Fibroblast of skin of back (primary cell): Measurements from ENCODE around the gene NUMB.
A peak's percentile ranks its signal among the peaks of the same experiment; 100 is the strongest.
"Not testable (repeated sequence)": the region's sequence is repeated elsewhere in the genome, so short reads cannot be mapped to it uniquely, and the experiment has no call there.

Experiments
- DNase-seq: peaks from one replicate; pipeline ENCODE4 v3.0.0-alpha.2; 2013

Gene NUMB

DNA sequence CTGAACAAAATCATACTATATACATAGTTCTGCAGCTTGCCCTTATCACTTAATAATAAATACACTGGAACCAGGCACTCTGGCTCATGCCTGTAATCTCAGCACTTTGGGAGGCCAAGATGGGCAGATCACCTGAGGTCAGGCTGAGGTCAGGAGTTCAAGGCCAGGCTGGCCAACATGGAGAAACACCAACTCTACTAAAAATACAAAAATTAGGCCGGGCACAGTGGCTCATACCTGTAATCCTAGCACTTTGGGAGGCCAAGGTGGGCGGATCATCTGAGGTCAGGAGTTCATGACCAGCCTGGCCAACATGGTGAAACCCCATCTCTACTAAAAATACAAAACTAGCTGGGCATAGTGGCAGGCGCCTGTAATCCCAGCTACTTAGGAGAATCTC is 109.3 kb downstream of the NUMB start:
- not testable (repeated sequence) for DNase-seq

DNA sequence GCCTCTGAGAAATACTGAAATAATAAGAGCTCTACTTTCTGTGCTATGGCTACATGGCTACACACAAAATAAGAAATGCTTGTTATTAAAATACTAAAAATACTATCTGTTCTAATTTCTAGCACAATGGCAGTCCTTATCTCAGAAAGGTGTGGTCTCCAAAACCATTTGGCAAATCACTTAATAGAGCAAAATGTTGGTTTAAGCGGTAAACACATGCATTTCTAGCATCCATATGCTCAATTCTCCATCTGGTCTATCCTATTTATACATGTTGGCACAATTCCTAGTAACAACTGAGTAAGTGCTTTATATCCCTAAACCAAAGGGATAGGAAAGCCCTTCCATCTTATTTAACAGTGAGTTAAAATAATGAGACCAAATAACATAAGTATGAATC is 114.0 kb downstream of the NUMB start:
- no peak for DNase-seq

DNA sequence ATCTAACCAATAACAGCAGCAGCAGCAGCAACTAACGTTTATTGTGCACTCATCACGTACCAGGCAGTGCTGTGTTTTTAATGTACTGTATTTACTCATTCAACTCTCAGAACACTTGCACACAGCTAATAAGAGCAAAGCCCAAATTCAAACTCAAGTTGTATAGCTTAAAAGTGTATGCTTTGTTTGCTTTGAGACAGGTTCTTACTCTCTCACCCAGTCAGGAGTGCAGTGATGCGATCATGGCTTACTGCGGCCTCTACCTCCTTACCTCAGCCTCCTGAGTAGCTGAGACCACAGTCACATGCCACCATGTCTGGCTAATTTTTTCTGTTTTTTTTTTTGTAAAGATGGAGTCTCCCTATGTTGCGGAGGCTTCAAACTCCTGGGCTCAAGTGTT is 115.7 kb downstream of the NUMB start:
- DNase-seq: no peak

DNA sequence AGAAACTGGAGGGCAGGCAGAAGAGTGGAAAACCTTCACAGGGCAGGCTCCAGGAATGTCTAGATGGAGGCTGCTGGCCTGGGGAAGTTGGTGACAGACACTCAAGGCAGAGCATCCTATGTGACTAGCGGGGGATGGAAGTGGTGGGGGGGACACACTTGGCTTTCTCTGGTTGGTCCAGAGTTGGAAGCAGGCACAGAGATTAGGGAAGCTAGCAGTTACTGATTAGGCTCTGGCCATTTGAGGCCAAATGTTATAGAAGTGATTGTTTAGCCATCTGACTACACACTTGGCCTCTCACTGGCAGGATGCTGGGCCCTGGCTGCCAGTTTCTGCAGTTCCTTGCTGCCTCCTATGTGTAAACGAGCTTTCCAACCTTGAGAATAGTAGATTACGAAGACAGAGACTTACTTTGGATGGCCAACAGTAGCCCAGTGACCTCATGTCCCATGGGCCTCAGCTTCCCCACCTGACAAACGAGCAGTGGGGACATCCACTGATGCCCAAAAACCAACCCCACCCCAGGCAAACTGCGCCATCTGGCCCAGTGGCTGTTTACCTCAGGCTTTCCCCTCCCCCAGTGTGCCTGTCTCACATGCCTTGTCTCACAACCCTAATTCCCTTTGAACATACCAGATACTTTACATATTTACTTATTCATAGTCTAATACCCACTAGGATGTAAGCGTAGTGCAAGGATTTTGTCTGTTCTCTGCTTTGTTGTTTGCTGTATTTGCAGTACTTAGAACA is 118.3 kb downstream of the NUMB start:
- no peak for DNase-seq

DNA sequence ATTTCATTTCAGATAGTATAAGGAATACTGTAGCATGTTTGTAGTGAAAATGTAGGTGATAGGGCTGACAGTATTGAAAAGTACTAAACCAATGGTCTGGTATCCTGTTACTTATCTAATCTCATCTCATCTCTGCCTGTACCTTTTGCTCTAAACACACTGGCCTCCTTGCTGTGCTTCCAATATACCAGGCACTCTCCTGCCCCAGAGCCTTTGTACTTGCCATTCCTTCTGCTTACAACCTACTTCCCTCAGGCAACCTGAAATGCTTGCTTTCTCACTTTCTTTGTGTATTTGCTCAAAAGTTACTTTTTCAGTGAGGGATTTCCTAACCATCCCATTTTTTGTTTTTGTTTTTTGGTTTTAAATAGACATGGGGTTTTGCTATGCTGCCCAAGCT is 119.1 kb downstream of the NUMB start:
- DNase-seq: no peak

DNA sequence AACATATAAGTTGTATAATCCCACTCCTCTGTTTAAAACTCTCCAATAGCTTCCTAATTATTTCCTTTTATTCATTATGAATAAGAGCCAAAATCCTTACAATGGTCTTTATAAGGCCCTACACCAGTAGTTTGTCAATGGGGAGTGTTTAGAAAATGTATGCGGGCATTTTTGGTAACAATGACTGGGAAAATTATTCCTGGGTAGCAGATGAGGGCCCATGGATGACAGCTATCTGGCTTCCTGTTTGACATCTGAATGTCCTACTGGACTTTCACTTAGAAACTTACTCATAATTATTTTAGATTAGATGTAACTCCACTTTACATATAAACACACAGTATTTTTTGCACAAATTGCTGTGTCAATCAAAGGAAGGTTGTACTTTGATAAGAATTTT is 119.8 kb downstream of the NUMB start:
- no peak for DNase-seq

DNA sequence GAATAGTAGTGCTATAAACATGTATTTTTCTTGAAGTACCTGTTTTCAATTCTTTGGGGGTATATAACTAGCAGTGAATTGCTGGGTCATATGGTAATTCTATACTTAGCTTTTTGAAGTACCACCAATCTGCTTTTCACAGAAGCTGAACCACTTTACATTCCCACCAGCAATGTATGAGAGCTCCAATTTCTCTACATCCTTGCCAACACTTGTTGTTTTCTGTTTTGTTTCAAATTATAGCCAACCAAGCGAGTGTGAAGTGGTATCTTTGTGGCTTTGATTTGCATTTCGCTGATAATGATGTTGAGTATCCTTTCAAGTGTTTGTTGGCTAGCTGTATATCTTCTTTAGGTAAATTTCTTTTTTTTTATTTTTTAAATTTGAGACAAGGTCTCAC is 125.3 kb downstream of the NUMB start:
- no peak for DNase-seq

DNA sequence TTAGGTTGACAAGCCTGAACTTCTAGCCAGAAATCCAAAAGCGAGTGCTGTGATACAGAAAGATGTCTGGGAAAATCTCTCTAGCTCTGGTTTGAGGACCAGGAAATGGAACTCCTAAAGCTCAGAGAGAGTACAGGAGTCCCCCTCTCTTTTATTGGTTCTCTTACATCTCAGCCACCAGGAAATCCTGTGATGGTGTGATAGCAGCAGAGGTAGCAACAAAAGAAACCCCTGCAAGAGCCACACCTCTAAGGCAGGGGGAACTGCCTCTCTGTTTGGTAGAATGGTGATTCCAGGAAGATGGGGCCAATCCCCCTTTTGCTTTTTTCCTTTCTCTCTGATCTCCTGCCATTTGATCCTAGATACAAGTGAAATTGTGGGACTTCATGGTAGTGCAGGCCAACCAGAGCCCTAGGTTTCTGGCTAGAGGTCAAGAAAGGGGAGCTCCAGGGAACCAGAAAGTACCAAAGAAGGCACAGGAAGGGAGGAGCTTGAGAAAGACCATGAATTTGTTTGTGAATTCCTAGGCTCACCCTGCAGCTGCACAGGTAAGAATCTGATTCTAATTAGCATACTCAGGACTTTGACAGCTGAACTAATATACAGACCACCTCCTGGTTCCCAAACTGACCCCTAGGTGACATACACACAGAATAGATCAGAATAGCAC is 132.6 kb downstream of the NUMB start:
- DNase-seq: no peak

DNA sequence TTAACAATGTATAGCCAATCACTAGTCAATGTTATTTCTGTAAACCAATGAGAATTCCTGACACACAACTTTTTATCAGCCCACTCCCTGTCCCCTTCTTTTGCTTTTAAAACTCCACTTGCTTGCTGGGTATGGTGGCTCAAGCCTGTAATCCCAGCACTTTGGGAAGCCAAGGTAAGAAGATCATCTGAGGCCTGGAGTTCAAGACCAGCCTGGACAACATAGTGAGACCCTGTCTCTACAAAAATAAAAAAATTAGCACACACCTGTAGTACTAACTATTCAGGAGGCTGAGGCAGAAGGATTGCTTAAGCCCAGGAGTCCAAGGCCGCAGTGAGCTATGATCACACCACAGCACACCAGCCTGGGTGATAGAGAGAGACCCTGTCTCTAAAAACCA is 133.3 kb downstream of the NUMB start:
- no peak for DNase-seq

DNA sequence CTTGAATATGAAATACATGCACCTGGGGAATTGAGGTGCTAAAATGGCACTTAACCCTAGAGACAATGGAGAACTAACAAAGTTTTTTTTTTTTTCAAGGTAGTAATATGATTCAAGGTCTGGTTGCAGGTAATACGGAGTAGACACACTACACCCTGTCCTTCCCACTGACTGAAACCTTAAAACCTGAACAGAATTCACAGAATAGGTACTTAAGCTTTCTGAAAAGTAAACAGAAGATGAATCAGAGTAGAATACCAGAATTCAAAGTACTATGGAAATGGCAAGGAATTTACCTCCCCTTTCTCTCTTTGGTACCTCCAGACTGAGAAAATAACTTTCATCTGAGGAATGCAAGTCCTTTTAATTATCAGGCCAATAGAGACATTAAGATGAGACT is 133.8 kb downstream of the NUMB start:
- DNase-seq: no peak

DNA sequence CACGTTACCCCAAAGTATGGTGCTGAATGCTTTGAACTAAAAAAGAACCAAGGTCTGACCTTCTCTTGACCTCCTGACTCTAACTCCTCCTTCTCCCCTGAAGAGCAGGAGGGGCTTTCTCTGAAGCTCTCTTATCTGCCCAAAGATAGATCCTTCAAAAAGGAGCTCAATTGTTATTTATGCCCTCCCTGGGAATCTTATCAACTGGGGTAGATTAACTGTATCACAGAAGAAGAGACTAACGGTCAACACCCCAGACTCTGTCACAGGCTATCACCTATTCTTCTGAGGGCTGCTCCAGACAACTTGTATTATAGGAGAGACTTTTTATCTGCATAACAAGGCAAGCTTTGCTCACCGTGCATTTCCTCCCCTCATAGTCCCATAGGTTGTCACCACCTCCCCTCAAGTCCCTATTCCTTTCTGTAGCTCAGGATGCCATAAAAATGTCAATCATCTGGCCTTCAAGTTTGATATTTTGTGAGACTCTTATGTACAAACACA is 134.4 kb downstream of the NUMB start:
- DNase-seq: no peak

DNA sequence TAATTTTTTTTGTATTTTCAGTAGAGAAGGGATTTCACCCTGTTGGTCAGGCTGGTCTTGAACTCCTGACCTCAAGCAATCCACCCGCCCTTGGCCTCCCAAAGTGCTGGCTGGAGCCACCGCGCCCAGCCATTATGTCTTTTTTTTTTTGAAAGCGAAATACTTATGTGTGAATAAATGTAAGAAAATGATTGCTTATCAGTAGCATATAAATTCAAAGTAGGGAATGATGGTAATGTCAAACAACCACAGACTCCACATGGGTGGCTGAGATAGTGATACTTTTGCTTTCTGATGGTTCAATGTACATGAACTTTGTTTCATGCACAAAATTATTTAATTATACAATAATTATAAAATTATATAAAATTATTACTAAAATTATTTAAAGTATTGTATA is 145.2 kb downstream of the NUMB start:
- DNase-seq: no peak

DNA sequence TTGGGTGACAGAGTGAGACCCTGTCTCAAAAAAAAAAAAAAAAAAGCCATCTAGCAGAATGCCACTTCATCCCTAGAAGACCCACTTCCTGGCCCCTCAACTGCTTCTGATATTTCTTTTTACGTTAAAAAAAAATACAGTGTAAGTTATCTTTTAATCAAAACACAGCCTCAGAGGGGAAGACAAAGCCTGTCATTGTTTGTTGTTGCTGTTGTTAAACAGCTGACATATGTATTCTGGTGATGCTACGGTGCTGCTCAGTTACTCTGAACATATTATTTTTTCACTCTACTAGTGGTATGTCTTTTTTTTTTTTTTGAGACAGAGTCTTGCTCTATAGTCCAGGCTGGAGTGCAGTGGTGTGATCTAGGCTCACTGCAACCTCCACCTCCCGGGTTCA is 145.7 kb downstream of the NUMB start:
- no peak for DNase-seq

DNA sequence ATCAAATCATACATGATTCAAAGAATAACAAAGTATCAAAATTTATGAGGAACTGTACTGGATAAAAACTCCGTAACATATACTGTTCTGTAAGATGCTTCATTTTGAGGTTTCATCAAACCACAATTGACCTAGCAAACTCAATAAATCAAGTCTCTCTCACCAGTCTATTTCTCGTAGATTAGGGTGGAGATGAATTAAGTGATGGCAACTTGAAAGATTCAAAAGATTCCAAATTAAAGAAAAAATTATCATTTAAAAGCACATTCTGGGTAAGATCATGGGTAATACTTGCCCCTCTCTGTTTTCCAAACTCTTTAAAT is 146.7 kb downstream of the NUMB start:
- DNase-seq: no peak

DNA sequence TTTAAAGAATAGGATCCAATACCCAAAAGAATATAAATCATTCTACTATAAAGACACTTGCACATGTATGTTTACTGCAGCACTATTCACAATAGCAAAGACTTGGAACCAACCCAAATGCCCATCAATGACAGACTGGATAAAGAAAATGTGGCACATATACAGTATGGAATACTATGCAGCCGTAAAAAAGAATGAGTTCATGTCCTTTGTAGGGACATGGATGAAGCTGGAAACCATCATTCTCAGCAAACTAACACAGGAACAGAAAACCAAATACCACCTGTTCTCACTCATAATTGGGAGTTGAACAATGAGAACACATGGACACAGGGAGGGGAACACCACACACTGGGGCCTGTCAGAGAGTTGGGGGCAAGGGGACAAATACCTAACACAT is 149.1 kb downstream of the NUMB start:
- not testable (repeated sequence) for DNase-seq

DNA sequence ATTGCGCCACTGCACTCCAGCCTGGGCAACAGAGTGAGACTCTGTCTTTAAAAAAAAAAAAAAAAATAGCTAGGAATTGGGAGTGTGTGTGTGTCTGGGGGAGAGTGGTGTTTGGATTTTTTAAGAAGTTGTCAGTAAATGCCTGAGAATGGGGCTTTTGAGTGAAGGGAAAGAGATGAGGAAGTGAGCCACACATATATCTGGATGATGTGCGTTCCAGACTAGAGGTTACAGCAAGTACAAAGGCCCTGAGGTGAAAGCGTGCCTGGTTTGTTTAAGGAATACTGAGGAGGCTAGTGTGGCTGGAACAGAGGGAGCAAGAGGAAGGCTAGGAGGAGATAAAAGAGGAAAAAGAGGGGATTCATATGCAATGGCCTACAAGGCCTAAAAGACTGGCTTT is 151.1 kb downstream of the NUMB start:
- no peak for DNase-seq

DNA sequence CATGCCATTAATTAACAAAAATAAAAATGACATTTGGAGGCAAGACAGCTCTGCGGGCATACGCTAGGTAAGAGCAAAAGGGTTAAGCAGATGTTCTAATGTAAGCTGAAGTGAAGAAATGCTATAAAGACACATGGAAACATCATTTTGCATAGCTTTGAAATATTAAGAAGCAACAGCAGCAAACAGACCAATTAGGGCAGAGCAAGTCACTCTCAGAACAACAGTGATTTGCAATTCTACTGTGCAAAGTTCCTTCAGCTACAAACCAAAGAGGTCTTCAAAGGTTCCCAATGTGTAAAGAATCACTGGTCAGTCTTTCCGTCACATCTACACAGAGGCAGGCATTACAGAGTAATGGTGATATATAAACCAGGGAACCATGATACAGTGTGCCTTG is 152.8 kb downstream of the NUMB start:
- DNase-seq: no peak

DNA sequence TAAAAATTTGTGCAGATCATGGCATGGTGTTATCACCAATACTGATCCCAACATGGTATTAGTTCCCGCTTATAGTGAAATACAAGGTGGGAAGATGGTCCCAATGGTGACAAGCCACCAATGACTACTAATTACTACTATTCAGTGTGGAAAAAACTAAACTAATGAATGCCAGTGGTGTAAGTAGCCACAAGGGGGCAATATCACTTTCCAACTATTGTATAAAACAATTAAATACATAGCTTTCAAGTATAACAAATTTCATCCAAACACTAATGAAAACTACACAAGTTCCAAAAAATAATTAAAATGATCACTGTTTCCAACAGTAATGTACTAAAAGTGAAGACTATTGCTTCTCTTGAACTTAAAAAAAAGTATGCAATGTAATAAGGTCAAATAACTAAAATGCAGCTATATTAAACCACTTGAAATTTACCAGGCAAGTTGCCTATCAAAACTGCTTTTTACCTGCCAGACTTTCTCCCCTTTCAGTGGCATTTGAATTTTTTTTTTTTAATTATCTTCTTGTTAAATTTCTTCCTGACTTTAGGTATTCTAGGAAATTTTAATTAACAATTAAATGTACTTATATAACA is 163.0 kb downstream of the NUMB start:
- peak; percentile 40 for DNase-seq

DNA sequence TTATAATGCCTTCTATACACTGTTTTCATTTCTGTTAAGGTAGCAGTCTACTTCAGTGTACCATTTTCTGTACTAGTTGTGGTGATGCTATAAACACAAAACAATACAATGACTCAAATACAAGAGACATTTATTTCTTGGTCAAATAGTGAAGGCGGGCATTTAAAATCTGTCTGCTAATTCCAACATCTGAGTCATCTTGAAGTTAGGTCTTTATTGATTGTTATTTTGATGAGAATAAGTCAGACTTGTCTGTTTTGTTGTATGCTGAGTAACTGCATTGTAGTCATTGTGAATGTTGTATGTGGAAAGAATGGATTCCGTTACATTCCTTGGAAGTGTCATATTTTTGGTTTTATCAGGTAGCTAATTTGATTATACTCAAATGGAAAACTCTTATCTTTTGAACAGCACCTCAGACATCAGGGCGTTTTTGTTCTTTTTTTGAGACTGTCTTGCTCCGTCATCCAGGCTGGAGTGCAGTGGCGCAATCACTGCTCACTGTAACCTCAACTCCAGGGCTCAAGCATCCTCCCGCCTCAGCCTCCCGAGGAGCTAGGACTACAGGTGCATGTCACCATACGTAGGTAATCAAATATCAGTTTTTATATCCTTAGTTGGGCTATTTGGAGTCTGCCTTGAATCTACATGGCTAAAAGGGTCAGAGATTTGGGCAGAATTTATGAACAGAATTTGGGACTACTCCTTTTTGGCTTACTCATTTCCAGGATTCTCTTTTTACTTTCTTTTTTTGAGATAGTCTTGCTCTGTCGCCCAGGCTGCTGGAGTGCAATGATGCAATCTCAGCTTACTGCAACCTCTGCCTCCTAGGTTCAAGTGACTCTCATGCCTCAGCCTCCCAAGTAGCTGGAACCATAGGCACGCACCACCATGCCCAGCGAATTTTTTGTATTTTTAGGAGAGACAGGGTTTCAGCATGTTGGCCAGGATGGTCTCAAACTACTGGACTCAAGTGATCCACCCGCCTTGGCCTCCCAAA is 164.3 kb downstream of the NUMB start:
- DNase-seq: no peak

DNA sequence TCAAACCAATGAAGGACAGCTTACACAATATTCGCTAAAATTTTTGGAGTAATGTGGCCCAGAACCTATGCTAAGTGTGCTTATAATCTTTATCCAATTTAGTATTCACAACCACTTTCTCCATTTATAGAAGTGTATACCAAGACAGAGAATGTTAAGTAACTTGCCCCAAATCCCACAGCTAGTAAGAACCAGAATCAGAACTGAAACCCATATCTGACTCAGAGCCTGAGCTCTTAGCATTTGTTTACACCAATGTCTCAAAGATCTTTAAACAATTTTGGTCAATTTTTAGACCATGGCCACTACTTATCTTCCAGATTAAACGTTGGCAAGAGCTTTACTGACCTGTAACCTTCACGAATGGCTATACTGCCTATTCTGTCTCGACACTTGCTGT is 168.1 kb downstream of the NUMB start:
- DNase-seq: no peak

DNA sequence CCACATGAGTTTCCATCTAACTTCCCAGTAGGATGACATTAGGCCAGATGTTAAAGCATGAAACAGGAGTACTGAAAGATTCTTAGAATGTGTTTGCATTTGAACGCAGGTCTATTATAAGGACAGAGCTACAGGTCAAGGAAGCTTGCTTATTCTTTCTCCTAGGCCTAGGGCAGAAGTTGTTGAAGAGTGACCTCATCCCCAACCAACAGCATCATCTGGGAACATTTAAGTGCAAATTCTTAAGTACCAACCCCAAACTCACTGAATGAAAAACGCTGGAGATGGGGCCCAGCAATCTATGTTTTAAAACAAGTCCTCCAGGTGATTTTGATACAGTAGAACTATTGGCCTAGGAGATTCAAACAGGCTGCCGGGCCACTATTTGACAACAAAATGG is 168.6 kb downstream of the NUMB start:
- DNase-seq: no peak

DNA sequence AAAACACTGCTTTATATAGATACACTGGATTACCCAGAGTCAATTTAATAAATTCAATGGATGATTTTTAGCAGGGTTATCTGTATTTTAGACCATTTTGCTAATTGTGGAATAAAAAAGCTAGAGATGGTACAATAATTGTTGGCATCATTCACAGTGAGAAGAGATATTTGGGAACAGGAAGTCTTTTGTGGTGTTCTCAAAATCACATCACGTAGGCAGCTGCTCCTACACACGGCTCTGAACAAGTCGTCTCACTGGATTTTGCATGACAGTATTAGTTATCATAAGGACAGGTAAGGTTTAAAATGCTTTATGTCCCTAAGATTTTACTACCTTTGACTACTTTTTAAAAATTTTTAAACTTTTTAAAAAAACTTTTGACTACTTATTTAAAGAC is 169.0 kb downstream of the NUMB start:
- DNase-seq: no peak

DNA sequence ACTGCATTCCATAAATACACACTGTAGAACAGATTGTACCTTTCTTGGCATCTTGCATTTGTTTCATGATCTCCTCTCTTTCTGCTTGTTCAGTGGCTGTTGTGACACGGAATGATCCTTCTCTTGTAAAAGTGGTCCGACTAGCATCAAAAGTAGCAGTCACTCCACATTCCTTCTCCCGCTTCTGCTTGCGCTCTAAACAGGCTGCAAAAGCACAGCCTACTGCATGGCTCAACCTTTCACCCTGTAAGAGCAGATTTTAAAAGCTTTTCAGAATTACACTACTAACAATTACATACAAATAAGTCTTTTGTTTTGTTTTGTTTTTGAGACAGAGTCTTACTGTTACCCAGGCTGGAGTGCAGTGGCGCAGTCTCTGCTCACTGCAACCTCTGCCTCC is 171.3 kb downstream of the NUMB start:
- DNase-seq: no peak
